ENCODE data around the gene UPF2.

- TF ChIP-seq, protein P1, sequence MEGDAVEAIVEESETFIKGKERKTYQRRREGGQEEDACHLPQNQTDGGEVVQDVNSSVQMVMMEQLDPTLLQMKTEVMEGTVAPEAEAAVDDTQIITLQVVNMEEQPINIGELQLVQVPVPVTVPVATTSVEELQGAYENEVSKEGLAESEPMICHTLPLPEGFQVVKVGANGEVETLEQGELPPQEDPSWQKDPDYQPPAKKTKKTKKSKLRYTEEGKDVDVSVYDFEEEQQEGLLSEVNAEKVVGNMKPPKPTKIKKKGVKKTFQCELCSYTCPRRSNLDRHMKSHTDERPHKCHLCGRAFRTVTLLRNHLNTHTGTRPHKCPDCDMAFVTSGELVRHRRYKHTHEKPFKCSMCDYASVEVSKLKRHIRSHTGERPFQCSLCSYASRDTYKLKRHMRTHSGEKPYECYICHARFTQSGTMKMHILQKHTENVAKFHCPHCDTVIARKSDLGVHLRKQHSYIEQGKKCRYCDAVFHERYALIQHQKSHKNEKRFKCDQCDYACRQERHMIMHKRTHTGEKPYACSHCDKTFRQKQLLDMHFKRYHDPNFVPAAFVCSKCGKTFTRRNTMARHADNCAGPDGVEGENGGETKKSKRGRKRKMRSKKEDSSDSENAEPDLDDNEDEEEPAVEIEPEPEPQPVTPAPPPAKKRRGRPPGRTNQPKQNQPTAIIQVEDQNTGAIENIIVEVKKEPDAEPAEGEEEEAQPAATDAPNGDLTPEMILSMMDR (IDR thresholded peaks at IDR 0.05) = no peak
- no peak for TF ChIP-seq POLR2A (IDR thresholded peaks at IDR 0.05)
Observed at GRCh38 chr10:12019283-12019971, 23.2 kb downstream of the UPF2 start.

All from thyroid gland (tissue), 4 donors.